Sigmoid colon (tissue), 7 donors: ENCODE results near the gene GUCA2B. TPM values are rescaled to one million over a fixed set of nuclear protein-coding genes. Genes with fewer than 3 reads are reported as not detected.

Experiments used
- DNase-seq: peaks from one replicate; pipeline ENCODE4 v3.0.0-alpha.2; 2019
- H3K27ac ChIP-seq, 4 donors: fragments of 200-600 bp; sonication (generic); one replicate each; pipeline ENCODE4 v1.5.1; 2016 to 2019; ENCODE audit warnings: mild to moderate bottlenecking in 1 of 4
- H3K27me3 ChIP-seq, 3 donors: fragments of 200-600 bp; sonication (generic); one replicate each; pipeline ENCODE4 v1.5.1; 2019; ENCODE audit warnings: mild to moderate bottlenecking in 1 of 3
- H3K36me3 ChIP-seq, 4 donors: fragments of 200-600 bp; sonication (generic); one replicate each; pipeline ENCODE4 v1.5.1; 2016 to 2019
- H3K4me1 ChIP-seq, 4 donors: fragments of 200-600 bp; sonication (generic); one replicate each; pipeline ENCODE4 v1.5.1; 2017 to 2019
- H3K4me3 ChIP-seq, 4 donors: fragments of 200-600 bp; sonication (generic); one replicate each; pipeline ENCODE4 v1.5.1; 2017 to 2019; ENCODE audit warnings: mild to moderate bottlenecking in 2 of 4, moderate library complexity in 1 of 4
- H3K9me3 ChIP-seq, 4 donors: fragments of 200-600 bp in 3 of 4; sonication (generic) in 3 of 4; one replicate each; pipeline versions ENCODE4 v1.5.1 to v1.6.1; 2013 to 2019
- EP300 ChIP-seq, 4 donors: sonication (generic); formaldehyde crosslinking; IDR thresholded peaks; one replicate each; pipeline ENCODE4 v1.6.1; 2017; ENCODE audit warnings: antibody characterized with exemption in 4 of 4
- POLR2A ChIP-seq, 2 donors: fragments of 450-650 bp; IDR thresholded peaks; one replicate each; pipeline ENCODE4 v1.6.1; 2016; ENCODE audit warnings: antibody characterized with exemption in 2 of 2, mild to moderate bottlenecking in 2 of 2, moderate library complexity in 2 of 2
- POLR2AphosphoS5 ChIP-seq, 4 donors: sonication (generic); formaldehyde crosslinking; IDR thresholded peaks; one replicate each; pipeline ENCODE4 v1.6.1; 2017; ENCODE audit warnings: antibody characterized with exemption in 4 of 4
- WGBS, 2 donors: extraction: QIAGEN DNeasy Blood & Tissue Kit; methylation state at CpG; one replicate each; pipeline ENCODE4 v1.1.7; 2013; 5-methylcytosine and 5-hydroxymethylcytosine counted together
- intact Hi-C: fragments of 100-400 bp; cut with DNase I; formaldehyde crosslinking; loops from one replicate; pipeline ENCODE4 v1.15.1; 2023
- polyA plus RNA-seq, 3 donors: library from polyadenylated mRNA; stranded (reverse); fragments of 200-250 nt; gene quantifications; one replicate each; pipeline ENCODE4 v1.2.3, GENCODE V29; 2013
- total RNA-seq, 4 donors: library from RNA; depleted of rRNA; stranded (reverse); fragments of >200 nt; gene quantifications; one replicate each; pipeline ENCODE4 v1.1.0, GENCODE V29; 2016
- TF ChIP-seq, protein P1 (sequence below), 4 experiments: fragments of 450-650 bp in 3 of 4; fragments of 200-600 bp in 1 of 4; IDR thresholded peaks; one replicate each; pipeline ENCODE4 v1.5.1; 2016 to 2019; ENCODE audit warnings: antibody characterized with exemption in 4 of 4, mild to moderate bottlenecking in 3 of 4, moderate library complexity in 2 of 4
- donor health status: healthy with polysubstance abuse.
- donor health status: Bipolar disorder and iron deficiency.
- donor health status: healthy.

GUCA2B gene
- total and polyA plus RNA-seq, 7 donors: 6.7 to 874 (median 324) TPM; not detected in 3

DNA sequence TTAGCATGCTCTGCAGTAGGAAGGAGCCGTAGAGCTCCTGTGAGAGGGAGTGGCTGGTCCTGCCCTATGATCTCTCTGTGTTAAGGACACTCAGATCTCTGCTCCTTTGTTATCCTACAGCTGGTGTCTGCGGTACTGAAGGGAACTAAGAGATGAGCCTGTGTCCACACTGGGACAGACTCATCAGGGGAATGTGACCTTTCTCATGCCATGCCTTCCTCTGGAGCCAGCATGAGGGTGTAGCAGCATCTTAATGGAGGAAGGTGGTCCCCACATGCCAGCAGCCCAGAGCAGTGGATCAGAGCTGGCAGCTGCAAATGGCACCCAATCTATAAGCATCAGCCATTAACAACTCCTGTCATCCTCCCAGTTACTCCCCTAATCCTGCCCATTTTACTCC lies 24.7 kb upstream of the GUCA2B start:
- Histone ChIP-seq H3K27ac (no peak overlapping the region), H3K4me3 (no peak overlapping the region), H3K36me3 (no peaks in the 10 kb centered on the region), H3K27me3 (no peaks in the 10 kb centered on the region), H3K4me1 (no peaks in the 10 kb centered on the region), H3K9me3 (no peaks in the 10 kb centered on the region)
- DNase-seq: no peak
- WGBS, 2 donors: 15 to 66% methylated on average over 2 of the region's 2 CpGs
- TF ChIP-seq POLR2AphosphoS5 (IDR thresholded peaks at IDR 0.05) (no peak), EP300 (IDR thresholded peaks at IDR 0.05) (no peak), POLR2A (IDR thresholded peaks at IDR 0.05) (no peak)
- TF ChIP-seq, protein P1, sequence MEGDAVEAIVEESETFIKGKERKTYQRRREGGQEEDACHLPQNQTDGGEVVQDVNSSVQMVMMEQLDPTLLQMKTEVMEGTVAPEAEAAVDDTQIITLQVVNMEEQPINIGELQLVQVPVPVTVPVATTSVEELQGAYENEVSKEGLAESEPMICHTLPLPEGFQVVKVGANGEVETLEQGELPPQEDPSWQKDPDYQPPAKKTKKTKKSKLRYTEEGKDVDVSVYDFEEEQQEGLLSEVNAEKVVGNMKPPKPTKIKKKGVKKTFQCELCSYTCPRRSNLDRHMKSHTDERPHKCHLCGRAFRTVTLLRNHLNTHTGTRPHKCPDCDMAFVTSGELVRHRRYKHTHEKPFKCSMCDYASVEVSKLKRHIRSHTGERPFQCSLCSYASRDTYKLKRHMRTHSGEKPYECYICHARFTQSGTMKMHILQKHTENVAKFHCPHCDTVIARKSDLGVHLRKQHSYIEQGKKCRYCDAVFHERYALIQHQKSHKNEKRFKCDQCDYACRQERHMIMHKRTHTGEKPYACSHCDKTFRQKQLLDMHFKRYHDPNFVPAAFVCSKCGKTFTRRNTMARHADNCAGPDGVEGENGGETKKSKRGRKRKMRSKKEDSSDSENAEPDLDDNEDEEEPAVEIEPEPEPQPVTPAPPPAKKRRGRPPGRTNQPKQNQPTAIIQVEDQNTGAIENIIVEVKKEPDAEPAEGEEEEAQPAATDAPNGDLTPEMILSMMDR (IDR thresholded peaks at IDR 0.05): no peak
- intact Hi-C loops: no loop called here

DNA sequence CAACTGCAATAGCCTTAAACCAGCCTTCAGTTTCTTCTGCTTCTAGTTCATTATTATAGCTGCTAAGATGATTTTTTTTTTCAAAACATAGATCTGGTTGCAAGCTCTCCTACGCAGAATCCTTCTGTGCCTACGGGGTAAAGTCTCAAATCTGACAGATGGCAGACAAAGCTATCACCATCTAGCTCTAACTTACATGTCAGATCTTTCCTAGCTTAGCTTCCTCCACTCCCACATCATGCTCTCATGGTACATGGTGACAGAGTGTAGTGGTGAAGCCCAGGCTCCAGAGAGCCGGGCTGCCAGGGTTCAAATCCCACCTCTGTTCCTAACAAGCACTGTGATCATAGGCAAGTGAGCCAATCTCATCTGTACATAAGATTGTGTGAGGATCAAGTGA lies 24.2 kb upstream of the GUCA2B start:
- H3K27ac ChIP-seq: no peak overlapping the region
- H3K9me3 ChIP-seq: no peaks in the 10 kb centered on the region
- H3K4me3 ChIP-seq: no peak overlapping the region
- intact Hi-C loops: no loop called here
- no peaks in the 10 kb centered on the region for H3K27me3 ChIP-seq
- H3K4me1 ChIP-seq: no peaks in the 10 kb centered on the region
- no peaks in the 10 kb centered on the region for H3K36me3 ChIP-seq
- TF ChIP-seq, protein P1 (IDR thresholded peaks at IDR 0.05): no peak
- TF ChIP-seq EP300 (IDR thresholded peaks at IDR 0.05): no peak
- no peak for TF ChIP-seq POLR2AphosphoS5 (IDR thresholded peaks at IDR 0.05)
- TF ChIP-seq POLR2A (IDR thresholded peaks at IDR 0.05): no peak
- WGBS, 2 donors: 86 to 91% methylated on average over 3 of the region's 3 CpGs
- no peak for DNase-seq

DNA sequence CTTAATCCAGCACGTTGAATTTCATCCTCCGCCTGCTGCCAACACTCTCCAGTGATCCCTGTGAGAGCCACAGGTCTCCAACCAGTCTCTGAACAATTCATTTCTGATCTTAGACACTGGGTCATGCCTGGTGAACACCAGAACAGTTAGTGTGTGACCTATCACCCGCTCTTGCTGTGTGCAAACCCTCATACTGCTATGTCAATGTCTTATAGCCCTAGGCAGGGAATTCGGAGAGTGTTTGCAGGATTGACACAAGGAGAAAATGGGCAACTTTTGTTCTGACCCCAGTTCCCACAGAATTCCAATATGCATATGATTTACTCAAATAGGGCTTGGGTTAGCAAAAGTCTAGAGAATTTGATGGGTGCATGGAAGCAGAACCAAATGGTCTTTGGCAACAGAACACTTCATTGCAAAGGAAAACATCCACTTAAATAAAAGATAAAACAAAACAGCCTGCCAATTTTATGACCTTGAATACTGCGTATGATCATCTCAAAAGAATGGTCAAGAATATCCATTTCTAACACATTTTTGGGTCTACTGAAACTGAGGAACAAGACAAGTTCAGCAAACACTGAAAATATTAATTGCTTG lies 23.0 kb upstream of the GUCA2B start:
- Histone ChIP-seq H3K4me1 (no peaks in the 10 kb centered on the region), H3K36me3 (no peaks in the 10 kb centered on the region), H3K4me3 (no peak overlapping the region), H3K27me3 (no peaks in the 10 kb centered on the region), H3K27ac (no peak overlapping the region), H3K9me3 (no peaks in the 10 kb centered on the region)
- DNase-seq: no peak
- 88 to 90% methylated on average over 5 of the region's 5 CpGs for WGBS, 2 donors
- TF ChIP-seq, protein P1 (IDR thresholded peaks at IDR 0.05): no peak
- no peak for TF ChIP-seq EP300 (IDR thresholded peaks at IDR 0.05)
- intact Hi-C loops: no loop called here

DNA sequence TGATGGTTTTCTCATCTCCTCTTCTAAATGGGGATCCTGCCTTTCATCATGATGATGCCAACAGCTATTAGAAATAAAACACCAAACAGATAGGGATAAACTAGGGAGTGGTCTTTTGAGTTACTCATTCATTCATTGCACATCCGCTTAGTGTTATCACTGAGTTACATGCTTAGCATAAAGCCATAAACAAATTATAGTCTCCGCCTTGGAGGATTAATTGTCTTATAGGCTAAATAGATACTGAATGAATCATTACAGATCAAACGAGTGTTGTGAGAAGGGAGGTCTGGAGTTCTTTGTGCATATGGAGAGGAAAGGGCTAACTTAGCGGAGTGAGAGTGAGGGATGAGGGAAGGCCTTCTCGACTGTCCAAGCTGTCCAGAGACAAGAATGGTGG lies 19.8 kb upstream of the GUCA2B start:
- WGBS, 2 donors: 72 to 86% methylated on average over 5 of the region's 5 CpGs
- no peak for TF ChIP-seq POLR2A (IDR thresholded peaks at IDR 0.05)
- no peak for TF ChIP-seq POLR2AphosphoS5 (IDR thresholded peaks at IDR 0.05)
- TF ChIP-seq, protein P1 (IDR thresholded peaks at IDR 0.05): no peak
- TF ChIP-seq EP300 (IDR thresholded peaks at IDR 0.05): no peak
- H3K4me3 ChIP-seq: no peak overlapping the region
- no peaks in the 10 kb centered on the region for H3K27me3 ChIP-seq
- H3K36me3 ChIP-seq: no peaks in the 10 kb centered on the region
- intact Hi-C loops: no loop called here
- no peaks in the 10 kb centered on the region for H3K9me3 ChIP-seq
- H3K4me1 ChIP-seq: no peaks in the 10 kb centered on the region
- H3K27ac ChIP-seq: no peak overlapping the region
- no peak for DNase-seq
